HEK293 (cell line): ENCODE measurements around the gene DOCK1.

Experiments used
- CTCF ChIA-PET: fragments of 350-600 bp; formaldehyde crosslinking; extraction: SDS; loops from one replicate; lab custom pipeline; 2021; ENCODE audit warnings: antibody characterized with exemption; lab: Yijun Ruan, JAX
- POLR2A ChIA-PET: fragments of 300-600 bp; formaldehyde crosslinking; extraction: SDS; loops from one replicate; lab custom pipeline; 2020; ENCODE audit warnings: antibody characterized with exemption, inconsistent platforms; lab: Yijun Ruan, JAX
- H3K27ac ChIP-seq: fragments of 200-500 bp; sonication (Bioruptor generic); 2 replicates; pipeline ENCODE4 v1.5.1; 2014; ENCODE audit warnings: low read depth, low read length, control low read depth, inconsistent platforms; ENCODE audit errors: extremely low read depth
- H3K36me3 ChIP-seq, 2 experiments: fragments of 200-500 bp in 1 of 2; sonication (Bioruptor generic) in 1 of 2; 1 replicate in 1 of 2; 2 replicates in 1 of 2; pipeline ENCODE4 v1.5.1; 2014 to 2017; ENCODE audit warnings: inconsistent platforms in 2 of 2, low read length in 2 of 2; ENCODE audit not compliant: control insufficient read depth in 2 of 2, insufficient read depth in 1 of 2
- H3K4me1 ChIP-seq: fragments of 200-500 bp; sonication (Bioruptor generic); 2 replicates; pipeline ENCODE4 v1.5.1; 2014; ENCODE audit warnings: mild to moderate bottlenecking, low read length, inconsistent platforms; ENCODE audit not compliant: control insufficient read depth, insufficient read depth
- H3K4me3 ChIP-seq: 2 replicates; pipeline ENCODE4 v1.5.1; 2011; ENCODE audit warnings: low read depth, mild to moderate bottlenecking, control low read depth, low read length, moderate library complexity
- H3K9me3 ChIP-seq: fragments of 200-500 bp; sonication (Bioruptor generic); 2 replicates; pipeline ENCODE4 v1.5.1; 2014; ENCODE audit warnings: low read depth, low read length, inconsistent platforms; ENCODE audit not compliant: control insufficient read depth, insufficient read depth
- KLF16 ChIP-seq: fragments of 450-650 bp; formaldehyde crosslinking; IDR thresholded peaks from 2 replicates; pipeline ENCODE4 v1.5.1; 2017; ENCODE audit warnings: missing biosample characterization, missing genetic modification characterization
- SALL2 ChIP-seq: fragments of 450-650 bp; formaldehyde crosslinking; IDR thresholded peaks from 2 replicates; pipeline ENCODE4 v1.5.0; 2017; ENCODE audit warnings: missing biosample characterization, mild to moderate bottlenecking, missing genetic modification characterization, borderline replicate concordance
- SP3 ChIP-seq: fragments of 450-650 bp; formaldehyde crosslinking; IDR thresholded peaks from 2 replicates; pipeline ENCODE4 v1.5.1; 2016; ENCODE audit warnings: missing biosample characterization, missing genetic modification characterization
- YY1 ChIP-seq: fragments of 450-650 bp; formaldehyde crosslinking; IDR thresholded peaks from 2 replicates; pipeline ENCODE4 v1.5.1; 2018; ENCODE audit warnings: missing biosample characterization, missing genetic modification characterization
- ZBTB17 ChIP-seq: fragments of 450-650 bp; formaldehyde crosslinking; IDR thresholded peaks from 2 replicates; pipeline ENCODE4 v1.5.1; 2016; ENCODE audit warnings: missing biosample characterization, missing genetic modification characterization
- ZFP37 ChIP-seq: fragments of 450-650 bp; formaldehyde crosslinking; IDR thresholded peaks from 2 replicates; pipeline ENCODE4 v1.5.1; 2016; ENCODE audit warnings: missing biosample characterization, missing genetic modification characterization
- ZNF133 ChIP-seq: fragments of 450-650 bp; formaldehyde crosslinking; IDR thresholded peaks from 2 replicates; pipeline ENCODE4 v1.5.1; 2016; ENCODE audit warnings: missing biosample characterization, missing genetic modification characterization
- ZNF138 ChIP-seq: fragments of 450-650 bp; formaldehyde crosslinking; IDR thresholded peaks from 2 replicates; pipeline ENCODE4 v1.5.1; 2016; ENCODE audit warnings: missing biosample characterization, missing genetic modification characterization, borderline replicate concordance
- ZNF146 ChIP-seq: fragments of 450-650 bp; formaldehyde crosslinking; IDR thresholded peaks from 2 replicates; pipeline ENCODE4 v1.5.1; 2016; ENCODE audit warnings: missing biosample characterization, missing genetic modification characterization
- ZNF16 ChIP-seq: fragments of 450-650 bp; formaldehyde crosslinking; IDR thresholded peaks from 2 replicates; pipeline ENCODE4 v1.5.1; 2016; ENCODE audit warnings: low read depth, missing biosample characterization, missing genetic modification characterization
- ZNF473 ChIP-seq: fragments of 450-650 bp; formaldehyde crosslinking; IDR thresholded peaks from 2 replicates; pipeline ENCODE4 v1.5.1; 2017; ENCODE audit warnings: missing biosample characterization, missing genetic modification characterization
- ZNF530 ChIP-seq: fragments of 450-650 bp; formaldehyde crosslinking; IDR thresholded peaks from 2 replicates; pipeline ENCODE4 v1.5.1; 2016; ENCODE audit warnings: low read depth, missing biosample characterization, missing genetic modification characterization
- ZNF621 ChIP-seq: fragments of 450-650 bp; formaldehyde crosslinking; IDR thresholded peaks from 2 replicates; pipeline ENCODE4 v1.5.1; 2017; ENCODE audit warnings: missing biosample characterization, missing genetic modification characterization
- ZNF623 ChIP-seq: fragments of 450-650 bp; formaldehyde crosslinking; IDR thresholded peaks from 2 replicates; pipeline ENCODE4 v1.5.1; 2016; ENCODE audit warnings: missing biosample characterization, missing genetic modification characterization
- ZNF629 ChIP-seq: fragments of 450-650 bp; formaldehyde crosslinking; IDR thresholded peaks from 2 replicates; pipeline ENCODE4 v1.5.1; 2017; ENCODE audit warnings: missing biosample characterization, missing genetic modification characterization
- ZNF670 ChIP-seq: fragments of 450-650 bp; formaldehyde crosslinking; IDR thresholded peaks from 2 replicates; pipeline ENCODE4 v1.5.1; 2016; ENCODE audit warnings: missing biosample characterization, missing genetic modification characterization, low read depth
- TF ChIP-seq, protein P1 (sequence below): fragments of 450-650 bp; formaldehyde crosslinking; IDR thresholded peaks from 2 replicates; pipeline ENCODE4 v1.5.1; 2016; ENCODE audit warnings: missing biosample characterization, missing genetic modification characterization
- TF ChIP-seq, protein P2 (sequence below): fragments of 450-650 bp; formaldehyde crosslinking; IDR thresholded peaks from 2 replicates; pipeline ENCODE4 v1.5.0; 2017; ENCODE audit warnings: missing biosample characterization, missing genetic modification characterization, borderline replicate concordance
- TF ChIP-seq, protein P3 (sequence below): fragments of 450-650 bp; formaldehyde crosslinking; IDR thresholded peaks from 2 replicates; pipeline ENCODE4 v1.5.1; 2017; ENCODE audit warnings: missing biosample characterization, missing genetic modification characterization
- TF ChIP-seq, protein P4 (sequence below): fragments of 450-650 bp; formaldehyde crosslinking; IDR thresholded peaks from 2 replicates; pipeline ENCODE4 v1.5.1; 2016; ENCODE audit warnings: missing biosample characterization, missing genetic modification characterization
- TF ChIP-seq, protein P5 (sequence below): fragments of 450-650 bp; formaldehyde crosslinking; IDR thresholded peaks from 2 replicates; pipeline ENCODE4 v1.5.1; 2016; ENCODE audit warnings: missing biosample characterization, missing genetic modification characterization
- TF ChIP-seq, protein P6 (sequence below): IDR thresholded peaks from 2 replicates; pipeline ENCODE4 v1.6.1; 2011; ENCODE audit warnings: mild to moderate bottlenecking, low read depth, low read length, borderline replicate concordance

Gene DOCK1

DNA sequence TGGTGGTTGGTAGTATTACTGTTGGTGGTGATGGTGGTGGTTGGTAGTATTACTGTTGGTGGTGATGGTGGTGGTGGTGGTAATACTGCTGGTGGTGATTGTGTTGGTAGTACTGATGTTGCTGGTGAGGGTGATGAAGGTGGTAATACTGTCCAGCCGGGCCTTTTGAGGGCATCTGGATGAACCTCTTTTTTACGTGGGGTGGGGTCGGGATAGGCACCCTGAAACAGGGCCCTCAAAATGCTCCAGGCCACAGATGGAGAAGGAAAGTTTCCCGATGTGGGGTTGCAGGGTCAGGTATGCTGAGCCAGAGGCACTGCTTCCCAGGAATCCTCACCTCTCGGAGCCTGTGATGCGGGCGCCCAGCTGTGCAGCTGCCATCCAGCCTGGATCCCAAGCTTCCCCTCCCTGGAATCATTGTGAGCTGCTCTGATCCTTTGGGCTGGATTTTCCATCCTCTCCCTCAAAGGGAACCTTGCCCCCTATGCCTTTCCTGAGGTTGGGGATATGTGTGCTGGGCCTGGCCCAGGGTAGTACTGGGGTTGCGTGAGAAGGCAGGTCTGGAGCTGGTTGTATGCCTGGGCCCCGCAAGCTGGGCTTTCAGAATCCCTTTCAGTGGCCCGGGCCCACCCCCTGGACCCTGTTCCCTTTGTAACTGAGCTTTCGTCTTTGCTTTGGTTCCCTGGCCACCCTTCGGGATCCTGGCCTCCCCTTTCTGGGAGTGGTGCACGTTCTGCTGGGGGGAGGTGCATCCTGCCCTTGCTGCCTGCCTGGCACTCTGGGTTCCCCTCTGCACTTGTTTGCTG lies 43.3 kb downstream of the DOCK1 start:
- POLR2A ChIA-PET = no interaction called here
- H3K9me3 ChIP-seq = no peaks in the 10 kb centered on the region
- H3K27ac ChIP-seq = no peak overlapping the region
- no peaks in the 10 kb centered on the region for H3K4me1 ChIP-seq
- TF ChIP-seq ZNF623 (tag by site-specific recombination) = no peak
- no peak for TF ChIP-seq ZNF16 (tag by site-specific recombination)
- TF ChIP-seq ZNF133 (tag by site-specific recombination) = no peak
- TF ChIP-seq ZBTB17 = no peak
- TF ChIP-seq KLF16 (tag by site-specific recombination) = no peak
- TF ChIP-seq ZNF530 (tag by site-specific recombination) = no peak
- no peak for TF ChIP-seq SP3 (tag by site-specific recombination)
- TF ChIP-seq, protein P1, sequence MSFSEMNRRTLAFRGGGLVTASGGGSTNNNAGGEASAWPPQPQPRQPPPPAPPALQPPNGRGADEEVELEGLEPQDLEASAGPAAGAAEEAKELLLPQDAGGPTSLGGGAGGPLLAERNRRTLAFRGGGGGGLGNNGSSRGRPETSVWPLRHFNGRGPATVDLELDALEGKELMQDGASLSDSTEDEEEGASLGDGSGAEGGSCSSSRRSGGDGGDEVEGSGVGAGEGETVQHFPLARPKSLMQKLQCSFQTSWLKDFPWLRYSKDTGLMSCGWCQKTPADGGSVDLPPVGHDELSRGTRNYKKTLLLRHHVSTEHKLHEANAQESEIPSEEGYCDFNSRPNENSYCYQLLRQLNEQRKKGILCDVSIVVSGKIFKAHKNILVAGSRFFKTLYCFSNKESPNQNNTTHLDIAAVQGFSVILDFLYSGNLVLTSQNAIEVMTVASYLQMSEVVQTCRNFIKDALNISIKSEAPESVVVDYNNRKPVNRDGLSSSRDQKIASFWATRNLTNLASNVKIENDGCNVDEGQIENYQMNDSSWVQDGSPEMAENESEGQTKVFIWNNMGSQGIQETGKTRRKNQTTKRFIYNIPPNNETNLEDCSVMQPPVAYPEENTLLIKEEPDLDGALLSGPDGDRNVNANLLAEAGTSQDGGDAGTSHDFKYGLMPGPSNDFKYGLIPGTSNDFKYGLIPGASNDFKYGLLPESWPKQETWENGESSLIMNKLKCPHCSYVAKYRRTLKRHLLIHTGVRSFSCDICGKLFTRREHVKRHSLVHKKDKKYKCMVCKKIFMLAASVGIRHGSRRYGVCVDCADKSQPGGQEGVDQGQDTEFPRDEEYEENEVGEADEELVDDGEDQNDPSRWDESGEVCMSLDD (tag by site-specific recombination) = no peak
- no peak for TF ChIP-seq ZNF146 (tag by site-specific recombination)
- TF ChIP-seq ZNF473 (tag by site-specific recombination) = no peak
- TF ChIP-seq ZNF621 (tag by site-specific recombination) = no peak
- TF ChIP-seq ZNF138 (tag by site-specific recombination) = no peak
- TF ChIP-seq, protein P2, sequence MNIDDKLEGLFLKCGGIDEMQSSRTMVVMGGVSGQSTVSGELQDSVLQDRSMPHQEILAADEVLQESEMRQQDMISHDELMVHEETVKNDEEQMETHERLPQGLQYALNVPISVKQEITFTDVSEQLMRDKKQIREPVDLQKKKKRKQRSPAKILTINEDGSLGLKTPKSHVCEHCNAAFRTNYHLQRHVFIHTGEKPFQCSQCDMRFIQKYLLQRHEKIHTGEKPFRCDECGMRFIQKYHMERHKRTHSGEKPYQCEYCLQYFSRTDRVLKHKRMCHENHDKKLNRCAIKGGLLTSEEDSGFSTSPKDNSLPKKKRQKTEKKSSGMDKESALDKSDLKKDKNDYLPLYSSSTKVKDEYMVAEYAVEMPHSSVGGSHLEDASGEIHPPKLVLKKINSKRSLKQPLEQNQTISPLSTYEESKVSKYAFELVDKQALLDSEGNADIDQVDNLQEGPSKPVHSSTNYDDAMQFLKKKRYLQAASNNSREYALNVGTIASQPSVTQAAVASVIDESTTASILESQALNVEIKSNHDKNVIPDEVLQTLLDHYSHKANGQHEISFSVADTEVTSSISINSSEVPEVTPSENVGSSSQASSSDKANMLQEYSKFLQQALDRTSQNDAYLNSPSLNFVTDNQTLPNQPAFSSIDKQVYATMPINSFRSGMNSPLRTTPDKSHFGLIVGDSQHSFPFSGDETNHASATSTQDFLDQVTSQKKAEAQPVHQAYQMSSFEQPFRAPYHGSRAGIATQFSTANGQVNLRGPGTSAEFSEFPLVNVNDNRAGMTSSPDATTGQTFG (tag by site-specific recombination) = no peak
- TF ChIP-seq, all 188 proteins: peak for 0
- Histone ChIP-seq H3K36me3 (peaks cover 0 to 3% of the 10 kb centered on the region in 2 experiments; a peak in 1 of 3 replicates), H3K4me3 (no peak overlapping the region)
- CTCF ChIA-PET = interaction anchor here (0.6 kb wide), 1 partner anchor 1857 kb away, joined by 5 read pairs; no protein-coding TSS in a partner anchor

DNA sequence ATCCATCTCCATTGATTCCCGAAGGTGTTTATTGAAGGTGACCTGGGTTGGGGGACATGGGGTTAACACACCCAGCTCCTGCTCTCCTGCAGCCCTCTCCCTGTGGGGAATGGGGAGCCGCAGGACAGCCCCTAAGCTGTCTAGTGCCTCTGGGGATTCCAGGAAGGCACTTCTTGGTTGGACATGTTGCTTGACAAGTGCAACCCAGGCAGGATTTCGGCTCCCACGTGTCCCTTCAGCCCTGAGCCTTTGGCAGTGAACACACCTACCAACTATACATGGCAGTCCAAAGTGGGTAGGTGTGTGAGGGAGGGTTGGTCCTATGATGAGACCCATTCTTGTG lies 43.9 kb downstream of the DOCK1 start:
- Histone ChIP-seq H3K9me3 (no peaks in the 10 kb centered on the region), H3K27ac (no peak overlapping the region), H3K36me3 (peaks cover 0 to 3% of the 10 kb centered on the region in 2 experiments; a peak in 1 of 3 replicates), H3K4me1 (no peaks in the 10 kb centered on the region), H3K4me3 (no peak overlapping the region)
- POLR2A ChIA-PET = no interaction called here
- CTCF ChIA-PET = interaction anchor here (0.6 kb wide), 1 partner anchor 1856 kb away, joined by 5 read pairs; no protein-coding TSS in a partner anchor
- TF ChIP-seq, protein P3, sequence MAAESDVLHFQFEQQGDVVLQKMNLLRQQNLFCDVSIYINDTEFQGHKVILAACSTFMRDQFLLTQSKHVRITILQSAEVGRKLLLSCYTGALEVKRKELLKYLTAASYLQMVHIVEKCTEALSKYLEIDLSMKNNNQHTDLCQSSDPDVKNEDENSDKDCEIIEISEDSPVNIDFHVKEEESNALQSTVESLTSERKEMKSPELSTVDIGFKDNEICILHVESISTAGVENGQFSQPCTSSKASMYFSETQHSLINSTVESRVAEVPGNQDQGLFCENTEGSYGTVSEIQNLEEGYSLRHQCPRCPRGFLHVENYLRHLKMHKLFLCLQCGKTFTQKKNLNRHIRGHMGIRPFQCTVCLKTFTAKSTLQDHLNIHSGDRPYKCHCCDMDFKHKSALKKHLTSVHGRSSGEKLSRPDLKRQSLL (tag by site-specific recombination) = no peak
- no peak for TF ChIP-seq SALL2 (tag by site-specific recombination)
- no peak for TF ChIP-seq ZNF670 (tag by site-specific recombination)
- TF ChIP-seq ZNF629 (tag by site-specific recombination) = no peak
- TF ChIP-seq, protein P4, sequence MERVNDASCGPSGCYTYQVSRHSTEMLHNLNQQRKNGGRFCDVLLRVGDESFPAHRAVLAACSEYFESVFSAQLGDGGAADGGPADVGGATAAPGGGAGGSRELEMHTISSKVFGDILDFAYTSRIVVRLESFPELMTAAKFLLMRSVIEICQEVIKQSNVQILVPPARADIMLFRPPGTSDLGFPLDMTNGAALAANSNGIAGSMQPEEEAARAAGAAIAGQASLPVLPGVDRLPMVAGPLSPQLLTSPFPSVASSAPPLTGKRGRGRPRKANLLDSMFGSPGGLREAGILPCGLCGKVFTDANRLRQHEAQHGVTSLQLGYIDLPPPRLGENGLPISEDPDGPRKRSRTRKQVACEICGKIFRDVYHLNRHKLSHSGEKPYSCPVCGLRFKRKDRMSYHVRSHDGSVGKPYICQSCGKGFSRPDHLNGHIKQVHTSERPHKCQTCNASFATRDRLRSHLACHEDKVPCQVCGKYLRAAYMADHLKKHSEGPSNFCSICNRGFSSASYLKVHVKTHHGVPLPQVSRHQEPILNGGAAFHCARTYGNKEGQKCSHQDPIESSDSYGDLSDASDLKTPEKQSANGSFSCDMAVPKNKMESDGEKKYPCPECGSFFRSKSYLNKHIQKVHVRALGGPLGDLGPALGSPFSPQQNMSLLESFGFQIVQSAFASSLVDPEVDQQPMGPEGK = no peak
- no peak for TF ChIP-seq ZFP37 (tag by site-specific recombination)
- TF ChIP-seq, protein P5, sequence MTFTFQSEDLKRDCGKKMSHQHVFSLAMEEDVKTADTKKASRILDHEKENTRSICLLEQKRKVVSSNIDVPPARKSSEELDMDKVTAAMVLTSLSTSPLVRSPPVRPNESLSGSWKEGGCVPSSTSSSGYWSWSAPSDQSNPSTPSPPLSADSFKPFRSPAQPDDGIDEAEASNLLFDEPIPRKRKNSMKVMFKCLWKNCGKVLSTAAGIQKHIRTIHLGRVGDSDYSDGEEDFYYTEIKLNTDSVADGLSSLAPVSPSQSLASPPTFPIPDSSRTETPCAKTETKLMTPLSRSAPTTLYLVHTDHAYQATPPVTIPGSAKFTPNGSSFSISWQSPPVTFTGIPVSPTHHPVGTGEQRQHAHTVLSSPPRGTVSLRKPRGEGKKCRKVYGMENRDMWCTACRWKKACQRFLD = no peak
- no peak for TF ChIP-seq YY1 (tag by site-specific recombination)
- TF ChIP-seq, protein P6, sequence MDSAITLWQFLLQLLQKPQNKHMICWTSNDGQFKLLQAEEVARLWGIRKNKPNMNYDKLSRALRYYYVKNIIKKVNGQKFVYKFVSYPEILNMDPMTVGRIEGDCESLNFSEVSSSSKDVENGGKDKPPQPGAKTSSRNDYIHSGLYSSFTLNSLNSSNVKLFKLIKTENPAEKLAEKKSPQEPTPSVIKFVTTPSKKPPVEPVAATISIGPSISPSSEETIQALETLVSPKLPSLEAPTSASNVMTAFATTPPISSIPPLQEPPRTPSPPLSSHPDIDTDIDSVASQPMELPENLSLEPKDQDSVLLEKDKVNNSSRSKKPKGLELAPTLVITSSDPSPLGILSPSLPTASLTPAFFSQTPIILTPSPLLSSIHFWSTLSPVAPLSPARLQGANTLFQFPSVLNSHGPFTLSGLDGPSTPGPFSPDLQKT = no peak
